HepG2 (cell line): Measurements from ENCODE around the gene CCDC180. TPM values are rescaled to one million over a fixed set of nuclear protein-coding genes. Genes with fewer than 3 reads are reported as not detected.
A peak's percentile ranks its signal among the peaks of the same experiment; 100 is the strongest.
"Not testable (repeated sequence)": the region's sequence is repeated elsewhere in the genome, so short reads cannot be mapped to it uniquely, and the experiment has no call there.

ENCODE experiments used
- ATAC-seq: fragments of 200-7000 bp; cut with Tn5 transposase; 3 replicates; pipeline ENCODE4 v1.9.1; 2020; ENCODE audit warnings: mild to moderate bottlenecking, moderate library complexity
- BruUV-seq: library from RNA; stranded (reverse); fragments of 400-500 nt; replicated peaks from 2 replicates; lab custom pipeline; 2021; lab: Mats Ljungman, UMichigan
- CTCF ChIA-PET: fragments of 300-600 bp; formaldehyde crosslinking; extraction: SDS; loops from one replicate; lab custom pipeline; 2021; ENCODE audit warnings: low total read pairs, inconsistent platforms, low intra/inter-chr PET ratio; lab: Yijun Ruan, JAX
- POLR2A ChIA-PET: fragments of 350-600 bp; sonication (Branson Sonifier 250); formaldehyde crosslinking; loops from one replicate; lab custom pipeline; 2020; ENCODE audit warnings: antibody characterized with exemption, inconsistent platforms; lab: Yijun Ruan, JAX
- DNase-seq: peaks from one replicate; pipeline ENCODE4 v3.0.0-alpha.2; 2015; ENCODE audit warnings: low spot score
- FAIRE-seq: peaks from 3 replicates; lab custom pipeline; 2011; peaks lifted over from hg19 to GRCh38; lab: Jason Lieb, UNC
- H2AFZ ChIP-seq: one replicate; pipeline ENCODE4 v1.6.1; 2011; ENCODE audit warnings: low read length, inconsistent platforms
- H3K27ac ChIP-seq: fragments of 300-600 bp; 3 replicates; pipeline ENCODE4 v1.8.0; 2011; ENCODE audit warnings: mixed run types, mild to moderate bottlenecking, mixed read lengths, low read length, inconsistent platforms; ENCODE audit not compliant: insufficient read depth; ENCODE audit errors: extremely low read length
- H3K27me3 ChIP-seq, 2 experiments: fragments of 200-600 bp in 1 of 2; 2 replicates in 1 of 2; 3 replicates in 1 of 2; pipeline versions ENCODE4 v1.6.0 to v1.8.0; 2011; ENCODE audit warnings: low read length in 2 of 2, mild to moderate bottlenecking in 2 of 2, moderate library complexity in 2 of 2, inconsistent platforms in 1 of 2; ENCODE audit not compliant: insufficient read depth in 2 of 2, control insufficient read depth in 1 of 2
- H3K36me3 ChIP-seq, 2 experiments: fragments of 200-600 bp in 1 of 2; replicated peaks in 1 of 2; 2 replicates in 1 of 2; 3 replicates in 1 of 2; pipeline versions ENCODE4 v1.5.1 to v1.8.0; 2011; ENCODE audit warnings: low read length in 2 of 2, inconsistent platforms in 1 of 2; ENCODE audit not compliant: insufficient read depth in 2 of 2, control insufficient read depth in 1 of 2
- H3K4me1 ChIP-seq: 2 replicates; pipeline ENCODE4 v1.5.1; 2012; ENCODE audit warnings: low read length, inconsistent platforms; ENCODE audit not compliant: insufficient read depth
- H3K4me2 ChIP-seq: 2 replicates; pipeline ENCODE4 v1.6.0; 2011; ENCODE audit warnings: low read depth, low read length, inconsistent platforms
- H3K4me3 ChIP-seq, 3 experiments: fragments of 200-600 bp in 1 of 3; sonication (generic), shearing (Covaris generic) in 1 of 3; replicated peaks in 1 of 3; 2 replicates each; pipeline ENCODE4 v1.5.1; 2011 to 2016; ENCODE audit warnings: low read length in 3 of 3, inconsistent platforms in 2 of 3, low read depth in 2 of 3, mild to moderate bottlenecking in 2 of 3, control low read depth in 1 of 3, mixed read lengths in 1 of 3; ENCODE audit not compliant: insufficient read depth in 1 of 3
- H3K79me2 ChIP-seq: one replicate; pipeline ENCODE4 v1.6.1; 2011; ENCODE audit warnings: low read length, inconsistent platforms; ENCODE audit not compliant: insufficient read depth
- H3K9ac ChIP-seq: 2 replicates; pipeline ENCODE4 v1.6.0; 2011; ENCODE audit warnings: mild to moderate bottlenecking, low read depth, low read length, inconsistent platforms; ENCODE audit not compliant: insufficient read depth
- H3K9me3 ChIP-seq: 2 replicates; pipeline ENCODE4 v1.5.1; 2012; ENCODE audit warnings: mild to moderate bottlenecking, low read length
- H4K20me1 ChIP-seq: 2 replicates; pipeline ENCODE4 v1.6.0; 2011; ENCODE audit warnings: inconsistent platforms, mild to moderate bottlenecking, low read length, moderate library complexity; ENCODE audit not compliant: insufficient read depth
- HNRNPK ChIP-seq: fragments of 200-400 bp; formaldehyde crosslinking; IDR thresholded peaks from 2 replicates; pipeline ENCODE4 v1.6.1; 2018; ENCODE audit warnings: low read length, low read depth, moderate library complexity, mild to moderate bottlenecking; ENCODE audit not compliant: poor library complexity, severe bottlenecking
- KMT2A ChIP-seq: sonication (generic); formaldehyde crosslinking; IDR thresholded peaks from 2 replicates; pipeline ENCODE4 v1.4.0; 2020; ENCODE audit warnings: missing genetic modification reagents
- TAF15 ChIP-seq: fragments of 200-400 bp; formaldehyde crosslinking; IDR thresholded peaks from one replicate; pipeline ENCODE4 v1.6.1; 2018; ENCODE audit warnings: mild to moderate bottlenecking, low read depth, low read length; ENCODE audit not compliant: poor library complexity, severe bottlenecking
- WGBS: methylation state at CpG from one replicate; pipeline ENCODE4 v1.1.6; 2017; ENCODE audit warnings: low lambda C conversion rate; 5-methylcytosine and 5-hydroxymethylcytosine counted together
- in situ Hi-C: cut with HindIII; loops from 2 replicates; pipeline ENCODE4 v1.10.0; 2017; ENCODE audit warnings: low pct_unique_long_range_greater_than_20kb; ENCODE audit not compliant: extremely low pct_ligation_motif_present
- intact Hi-C: fragments of 100-400 bp; cut with micrococcal nuclease; formaldehyde crosslinking; loops from one replicate; pipeline ENCODE4 v1.10.0; 2022; ENCODE audit not compliant: unreplicated experiment
- polyA plus RNA-seq, 8 experiments: library from polyadenylated mRNA; depleted of rRNA in 3 of 8; stranded (reverse) in 7 of 8; unstranded in 1 of 8; fragments of >200 nt; fragmentation: Illumina TruSeq in 4 of 8; extraction: Trizol in 4 of 8; gene quantifications; 2 replicates each; pipeline versions ENCODE4 v1.2.1 to v1.2.3, GENCODE V29; 2011 to 2016; ENCODE audit warnings: low read depth in 4 of 8, missing spikeins in 1 of 8, mixed read lengths in 1 of 8; ENCODE audit not compliant: insufficient read depth in 1 of 8
- total RNA-seq, 5 experiments: library from RNA; depleted of rRNA; stranded (reverse); fragments of >200 nt; fragmentation: Illumina TruSeq; extraction: Trizol; gene quantifications; 2 replicates each; pipeline ENCODE4 v1.2.3, GENCODE V29; 2016; ENCODE audit warnings: low read depth in 1 of 5

CCDC180 gene
- total and polyA plus RNA-seq, 2 of the 13 experiments (the other 11 are each of a cell fraction or from before 2014, with no cell fraction given): 2.2 to 2.5 TPM

- BruUV-seq, H3K27ac ChIP-seq, H3K4me3 ChIP-seq, H3K79me2 ChIP-seq, H3K36me3 ChIP-seq, FAIRE-seq, CTCF ChIA-PET, H3K27me3 ChIP-seq, H3K4me1 ChIP-seq, intact Hi-C loops, ATAC-seq, H3K4me2 ChIP-seq, H4K20me1 ChIP-seq, DNase-seq, POLR2A ChIA-PET, H3K9ac ChIP-seq, in situ Hi-C loops, H3K9me3 ChIP-seq: not testable (repeated sequence)
- WGBS: 40% methylated on average over 4 of the region's 4 CpGs
- H2AFZ ChIP-seq: peak overlapping the region; percentile 44
Observed at GRCh38 chr9:97259834-97260514, 47.5 kb upstream of the CCDC180 start.

DNA sequence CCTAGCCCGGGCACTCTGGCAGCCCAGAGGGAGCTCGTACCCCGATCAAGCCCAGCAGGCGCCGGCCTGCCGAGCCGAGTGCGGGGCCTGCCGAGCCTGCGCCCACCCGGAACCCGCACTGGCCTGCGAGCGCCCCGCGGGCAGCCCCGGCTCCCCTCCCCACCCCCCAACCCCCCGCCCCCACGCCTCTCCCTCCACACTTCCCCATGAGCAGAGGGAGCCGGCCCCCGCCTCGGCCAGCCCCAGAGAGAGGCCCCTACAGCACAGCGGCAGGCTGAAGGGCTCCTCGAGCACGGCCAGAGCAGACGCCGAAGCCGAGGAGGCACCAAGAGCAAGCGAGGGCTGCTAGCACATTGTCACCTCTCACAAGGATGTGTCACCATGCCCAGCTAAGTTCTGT is 36.2 kb upstream of the CCDC180 start:
- Histone ChIP-seq H3K36me3 (no peaks in the 10 kb centered on the region), H3K4me2 (no peak overlapping the region), H3K4me3 (no peak overlapping the region), H4K20me1 (no peaks in the 10 kb centered on the region), H3K4me1 (no peaks in the 10 kb centered on the region), H3K9me3 (no peaks in the 10 kb centered on the region), H3K79me2 (no peaks in the 10 kb centered on the region), H3K27ac (no peak overlapping the region), H3K9ac (no peak overlapping the region)
- no peak for DNase-seq
- no TSS peak for BruUV-seq
- intact Hi-C loops: no loop called here
- no peak for FAIRE-seq
- 91% methylated on average over 8 of the region's 29 CpGs for WGBS
- CTCF ChIA-PET: no interaction called here
- ATAC-seq: no peak
- POLR2A ChIA-PET: no interaction called here
- TF ChIP-seq HNRNPK: peak; percentile 46
- TF ChIP-seq TAF15: no peak
- TF ChIP-seq KMT2A (CRISPR knock-in tag): no peak
- TF ChIP-seq, all 625 proteins: peak for 1
- Histone ChIP-seq H2AFZ (no peak overlapping the region), H3K27me3 (no peaks in the 10 kb centered on the region)
- in situ Hi-C loops: no loop called here
